Endothelial cell (in vitro differentiated cells): ENCODE results near the gene MYCN. TPM values are rescaled to one million over a fixed set of nuclear protein-coding genes. Genes with fewer than 3 reads are reported as not detected.
"Not testable (repeated sequence)": the region's sequence is repeated elsewhere in the genome, so short reads cannot be mapped to it uniquely, and the experiment has no call there.

Experiments used
- DNase-seq: peaks from one replicate; pipeline ENCODE4 v3.0.0; 2021; ENCODE audit warnings: low spot score
- H3K27ac Mint-ChIP-seq: one replicate; pipeline ENCODE4 v1.8.0; 2021; ENCODE audit warnings: mixed read lengths, inconsistent platforms; ENCODE audit not compliant: unreplicated experiment
- H3K27me3 Mint-ChIP-seq: one replicate; pipeline ENCODE4 v1.8.0; 2021; ENCODE audit warnings: mild to moderate bottlenecking, moderate library complexity, mixed read lengths, inconsistent platforms; ENCODE audit not compliant: unreplicated experiment
- H3K36me3 Mint-ChIP-seq: one replicate; pipeline ENCODE4 v1.8.0; 2021; ENCODE audit warnings: mild to moderate bottlenecking, low read depth, mixed read lengths, inconsistent platforms; ENCODE audit not compliant: unreplicated experiment
- H3K4me1 Mint-ChIP-seq: one replicate; pipeline ENCODE4 v1.8.0; 2021; ENCODE audit warnings: mild to moderate bottlenecking, mixed read lengths, inconsistent platforms; ENCODE audit not compliant: unreplicated experiment
- H3K4me3 Mint-ChIP-seq: one replicate; pipeline ENCODE4 v1.8.0; 2021; ENCODE audit warnings: mild to moderate bottlenecking, mixed read lengths, inconsistent platforms; ENCODE audit not compliant: unreplicated experiment
- H3K9me3 Mint-ChIP-seq: one replicate; pipeline ENCODE4 v1.8.0; 2021; ENCODE audit warnings: mixed read lengths, inconsistent platforms; ENCODE audit not compliant: unreplicated experiment
- total RNA-seq: library from RNA; stranded (reverse); fragmentation: NEBNext Ultra II Directional; extraction: Animal tissue kit (Norgen Biotek cat#: 25700); gene quantifications from one replicate; pipeline ENCODE4 v1.2.1, GENCODE V29; 2021; ENCODE audit not compliant: unreplicated experiment
- TF ChIP-seq, protein P1 (sequence below): fragments of 200-600 bp; sonication (generic); IDR thresholded peaks from one replicate; pipeline ENCODE4 v1.5.0; 2021; ENCODE audit warnings: antibody characterized with exemption; ENCODE audit not compliant: unreplicated experiment

MYCN gene
- total RNA-seq, 1 donor from 2014 or later: 8.5 TPM

DNA sequence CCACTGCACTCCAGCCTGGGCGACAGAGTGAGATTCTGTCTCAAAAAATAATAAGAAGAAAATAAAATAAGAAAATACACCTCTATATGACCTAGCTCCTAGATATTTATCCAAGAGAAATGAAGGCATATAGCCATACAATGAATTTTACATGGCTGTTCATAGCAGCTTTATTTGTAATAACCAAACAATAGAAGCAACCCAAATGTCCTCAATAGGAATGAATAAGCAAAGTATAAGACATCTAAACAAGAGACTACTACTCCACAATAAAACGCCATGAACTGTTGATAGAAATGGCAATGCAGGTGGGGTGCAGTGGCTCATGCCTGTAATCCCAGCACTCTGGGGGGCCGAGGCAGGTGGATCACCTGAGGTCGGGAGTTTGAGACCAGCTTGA is 31.2 kb upstream of the MYCN start:
- no peaks in the 10 kb centered on the region for H3K9me3 Mint-ChIP-seq

GRCh38 chr2:15909736-15910135 is 30.6 kb upstream of the MYCN start:
- Mint-ChIP-seq H3K27ac (no peak overlapping the region), H3K4me1 (no peaks in the 10 kb centered on the region), H3K4me3 (no peak overlapping the region), H3K27me3 (peaks cover 2% of the 10 kb centered on the region), H3K36me3 (no peaks in the 10 kb centered on the region), H3K9me3 (no peaks in the 10 kb centered on the region)
- DNase-seq: no peak
- TF ChIP-seq, protein P1, sequence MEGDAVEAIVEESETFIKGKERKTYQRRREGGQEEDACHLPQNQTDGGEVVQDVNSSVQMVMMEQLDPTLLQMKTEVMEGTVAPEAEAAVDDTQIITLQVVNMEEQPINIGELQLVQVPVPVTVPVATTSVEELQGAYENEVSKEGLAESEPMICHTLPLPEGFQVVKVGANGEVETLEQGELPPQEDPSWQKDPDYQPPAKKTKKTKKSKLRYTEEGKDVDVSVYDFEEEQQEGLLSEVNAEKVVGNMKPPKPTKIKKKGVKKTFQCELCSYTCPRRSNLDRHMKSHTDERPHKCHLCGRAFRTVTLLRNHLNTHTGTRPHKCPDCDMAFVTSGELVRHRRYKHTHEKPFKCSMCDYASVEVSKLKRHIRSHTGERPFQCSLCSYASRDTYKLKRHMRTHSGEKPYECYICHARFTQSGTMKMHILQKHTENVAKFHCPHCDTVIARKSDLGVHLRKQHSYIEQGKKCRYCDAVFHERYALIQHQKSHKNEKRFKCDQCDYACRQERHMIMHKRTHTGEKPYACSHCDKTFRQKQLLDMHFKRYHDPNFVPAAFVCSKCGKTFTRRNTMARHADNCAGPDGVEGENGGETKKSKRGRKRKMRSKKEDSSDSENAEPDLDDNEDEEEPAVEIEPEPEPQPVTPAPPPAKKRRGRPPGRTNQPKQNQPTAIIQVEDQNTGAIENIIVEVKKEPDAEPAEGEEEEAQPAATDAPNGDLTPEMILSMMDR: no peak

More for the DNA sequence above, 31.2 kb upstream of the MYCN start:
- H3K27me3 Mint-ChIP-seq: peaks cover 2% of the 10 kb centered on the region
- no peak overlapping the region for H3K27ac Mint-ChIP-seq
- no peak overlapping the region for H3K4me3 Mint-ChIP-seq
- no peaks in the 10 kb centered on the region for H3K36me3 Mint-ChIP-seq
- H3K4me1 Mint-ChIP-seq: no peaks in the 10 kb centered on the region
- TF ChIP-seq, protein P1: no peak
- DNase-seq: no peak

- H3K27me3 Mint-ChIP-seq, H3K27ac Mint-ChIP-seq, H3K4me1 Mint-ChIP-seq, H3K9me3 Mint-ChIP-seq, H3K4me3 Mint-ChIP-seq, H3K36me3 Mint-ChIP-seq, DNase-seq: not testable (repeated sequence)
Measured at GRCh38 chr2:15911270-15911669, 29.1 kb upstream of the MYCN start.

- Mint-ChIP-seq H3K36me3 (no peaks in the 10 kb centered on the region), H3K27me3 (peaks cover 2% of the 10 kb centered on the region), H3K27ac (no peak overlapping the region), H3K4me3 (no peak overlapping the region), H3K4me1 (no peaks in the 10 kb centered on the region), H3K9me3 (no peaks in the 10 kb centered on the region)
- TF ChIP-seq, protein P1: no peak
- no peak for DNase-seq
Measured at GRCh38 chr2:15911686-15912085, 28.7 kb upstream of the MYCN start.

- no peak for DNase-seq
- no peaks in the 10 kb centered on the region for H3K9me3 Mint-ChIP-seq
- H3K27ac Mint-ChIP-seq: no peak overlapping the region
- H3K27me3 Mint-ChIP-seq: peaks cover 2% of the 10 kb centered on the region
- H3K4me1 Mint-ChIP-seq: no peaks in the 10 kb centered on the region
- no peak overlapping the region for H3K4me3 Mint-ChIP-seq
- TF ChIP-seq, protein P1: no peak
- no peaks in the 10 kb centered on the region for H3K36me3 Mint-ChIP-seq
Measured at GRCh38 chr2:15912203-15912602, 28.1 kb upstream of the MYCN start.

DNA sequence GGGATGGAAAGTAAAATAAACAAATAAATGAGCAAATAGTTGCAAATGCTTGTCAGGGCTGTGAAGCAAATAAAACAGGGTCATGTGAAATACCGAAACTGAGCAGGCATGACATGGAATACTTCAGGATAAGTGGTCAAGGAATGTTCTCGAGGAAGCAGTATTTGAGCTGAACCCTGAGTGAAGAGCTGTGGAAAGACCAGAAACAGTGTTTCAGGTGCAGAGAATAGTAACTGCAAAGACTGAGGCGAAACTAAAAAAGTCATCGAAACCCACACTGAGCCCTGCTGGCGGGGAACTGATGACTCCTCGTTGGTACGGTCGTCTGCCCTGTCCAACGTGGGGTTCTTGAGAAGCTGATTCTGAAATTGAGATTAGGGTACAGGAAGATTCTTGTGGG is 27.2 kb upstream of the MYCN start:
- TF ChIP-seq, protein P1: no peak
- peaks cover 2% of the 10 kb centered on the region for H3K27me3 Mint-ChIP-seq
- no peaks in the 10 kb centered on the region for H3K9me3 Mint-ChIP-seq
- H3K36me3 Mint-ChIP-seq: no peaks in the 10 kb centered on the region
- no peak for DNase-seq
- no peaks in the 10 kb centered on the region for H3K4me1 Mint-ChIP-seq
- no peak overlapping the region for H3K4me3 Mint-ChIP-seq
- H3K27ac Mint-ChIP-seq: no peak overlapping the region
